ENCODE results near the gene CHST15. TPM values are rescaled to one million over a fixed set of nuclear protein-coding genes. Genes with fewer than 3 reads are reported as not detected.

CHST15 gene
- total RNA-seq, 2 donors from 2014 or later, result 7.5 to 14.9 TPM

DNA sequence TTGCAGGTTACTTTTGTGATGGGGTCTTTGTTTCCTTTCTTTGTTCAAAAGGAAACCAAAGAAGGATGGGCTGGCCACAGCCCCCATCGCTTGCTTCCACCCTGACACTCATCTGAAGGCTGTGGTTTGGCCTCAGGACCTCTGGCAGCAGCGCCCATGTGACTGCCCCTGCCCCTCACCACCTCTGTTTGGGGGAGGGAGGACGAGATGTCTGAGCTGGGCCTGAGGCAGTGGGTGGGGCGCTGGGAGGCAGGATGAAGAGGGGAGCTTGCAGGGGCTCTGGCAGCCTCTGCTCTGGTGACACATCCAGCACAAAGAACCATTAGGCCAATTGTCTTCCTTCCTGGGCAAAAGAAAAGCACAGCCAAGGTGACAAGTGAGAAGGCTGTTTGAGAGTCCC, 15.9 kb upstream of the CHST15 start:
- no peaks in the 10 kb centered on the region for H3K36me3 ChIP-seq (ENCODE audit: control insufficient read depth, insufficient read depth, low read length)
- no peak overlapping the region for H3K4me3 ChIP-seq (ENCODE audit: low read length)
- no peak for DNase-seq
- no peaks in the 10 kb centered on the region for H3K4me1 Mint-ChIP-seq
- no peak overlapping the region for H3K9ac ChIP-seq (ENCODE audit: extremely low read depth, low read length, poor library complexity, severe bottlenecking)
- H3K4me3 Mint-ChIP-seq, result no peak overlapping the region
- H3K4me1 ChIP-seq (ENCODE audit: control insufficient read depth, insufficient read depth, low read length), result no peaks in the 10 kb centered on the region
- H3K27ac ChIP-seq (ENCODE audit: low read depth, low read length), result no peak overlapping the region
- H3K36me3 Mint-ChIP-seq (ENCODE audit: low read depth), result no peaks in the 10 kb centered on the region
- H3K27ac Mint-ChIP-seq, result no peak overlapping the region
- no peaks in the 10 kb centered on the region for H3K9me3 ChIP-seq (ENCODE audit: control insufficient read depth, low read length)
- no peaks in the 10 kb centered on the region for H3K27me3 ChIP-seq (ENCODE audit: control insufficient read depth, insufficient read depth, low read length, poor library complexity, severe bottlenecking)
- WGBS, 2 experiments (ENCODE audit: insufficient coverage in 1 of 2, insufficient read length in 1 of 2), result 75% methylated on average over 4 of the region's 4 CpGs; no CpG with 5 or more reads in 1 of the 2 experiments
- TF ChIP-seq, protein P1, sequence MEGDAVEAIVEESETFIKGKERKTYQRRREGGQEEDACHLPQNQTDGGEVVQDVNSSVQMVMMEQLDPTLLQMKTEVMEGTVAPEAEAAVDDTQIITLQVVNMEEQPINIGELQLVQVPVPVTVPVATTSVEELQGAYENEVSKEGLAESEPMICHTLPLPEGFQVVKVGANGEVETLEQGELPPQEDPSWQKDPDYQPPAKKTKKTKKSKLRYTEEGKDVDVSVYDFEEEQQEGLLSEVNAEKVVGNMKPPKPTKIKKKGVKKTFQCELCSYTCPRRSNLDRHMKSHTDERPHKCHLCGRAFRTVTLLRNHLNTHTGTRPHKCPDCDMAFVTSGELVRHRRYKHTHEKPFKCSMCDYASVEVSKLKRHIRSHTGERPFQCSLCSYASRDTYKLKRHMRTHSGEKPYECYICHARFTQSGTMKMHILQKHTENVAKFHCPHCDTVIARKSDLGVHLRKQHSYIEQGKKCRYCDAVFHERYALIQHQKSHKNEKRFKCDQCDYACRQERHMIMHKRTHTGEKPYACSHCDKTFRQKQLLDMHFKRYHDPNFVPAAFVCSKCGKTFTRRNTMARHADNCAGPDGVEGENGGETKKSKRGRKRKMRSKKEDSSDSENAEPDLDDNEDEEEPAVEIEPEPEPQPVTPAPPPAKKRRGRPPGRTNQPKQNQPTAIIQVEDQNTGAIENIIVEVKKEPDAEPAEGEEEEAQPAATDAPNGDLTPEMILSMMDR (conservative IDR thresholded peaks at IDR 0.05), result no peak
- H3K9me3 Mint-ChIP-seq, result no peaks in the 10 kb centered on the region
- no peaks in the 10 kb centered on the region for H3K27me3 Mint-ChIP-seq (ENCODE audit: insufficient read depth)

DNA sequence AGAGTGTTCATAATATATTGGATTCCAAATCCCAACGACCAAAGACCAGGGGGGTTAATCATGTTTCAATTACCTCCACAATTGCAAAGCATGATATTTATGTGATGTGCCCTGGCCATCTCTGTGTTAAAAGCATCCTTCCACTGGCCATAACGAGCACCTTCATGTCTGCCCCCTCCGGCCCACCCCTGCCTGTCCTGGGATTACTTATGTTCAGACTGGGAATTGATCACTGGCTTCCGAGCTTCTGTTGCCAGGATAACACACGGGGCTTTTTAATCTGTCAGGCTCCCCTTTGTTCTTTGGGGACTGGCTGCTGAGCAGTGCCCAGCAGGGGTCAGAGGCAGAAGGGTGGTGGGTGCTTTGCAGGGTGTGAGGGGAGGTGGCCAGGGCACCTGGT, 13.7 kb upstream of the CHST15 start:
- TF ChIP-seq, protein P1 (conservative IDR thresholded peaks at IDR 0.05), result no peak
- Histone ChIP-seq H3K27ac (ENCODE audit: low read depth, low read length) (no peak overlapping the region), H3K9me3 (ENCODE audit: control insufficient read depth, low read length) (no peaks in the 10 kb centered on the region), H3K4me1 (ENCODE audit: control insufficient read depth, insufficient read depth, low read length) (no peaks in the 10 kb centered on the region), H3K36me3 (ENCODE audit: control insufficient read depth, insufficient read depth, low read length) (no peaks in the 10 kb centered on the region), H3K27me3 (ENCODE audit: control insufficient read depth, insufficient read depth, low read length, poor library complexity, severe bottlenecking) (no peaks in the 10 kb centered on the region), H3K4me3 (ENCODE audit: low read length) (no peak overlapping the region), H3K9ac (ENCODE audit: extremely low read depth, low read length, poor library complexity, severe bottlenecking) (no peak overlapping the region)
- Mint-ChIP-seq H3K4me1 (no peaks in the 10 kb centered on the region), H3K9me3 (no peaks in the 10 kb centered on the region), H3K27ac (no peak overlapping the region), H3K27me3 (ENCODE audit: insufficient read depth) (no peaks in the 10 kb centered on the region), H3K36me3 (ENCODE audit: low read depth) (no peaks in the 10 kb centered on the region), H3K4me3 (no peak overlapping the region)
- no peak for DNase-seq
- WGBS, 2 experiments (ENCODE audit: insufficient coverage in 1 of 2, insufficient read length in 1 of 2), result 79 to 92% methylated on average over 2 to 5 of the region's 5 CpGs

DNA sequence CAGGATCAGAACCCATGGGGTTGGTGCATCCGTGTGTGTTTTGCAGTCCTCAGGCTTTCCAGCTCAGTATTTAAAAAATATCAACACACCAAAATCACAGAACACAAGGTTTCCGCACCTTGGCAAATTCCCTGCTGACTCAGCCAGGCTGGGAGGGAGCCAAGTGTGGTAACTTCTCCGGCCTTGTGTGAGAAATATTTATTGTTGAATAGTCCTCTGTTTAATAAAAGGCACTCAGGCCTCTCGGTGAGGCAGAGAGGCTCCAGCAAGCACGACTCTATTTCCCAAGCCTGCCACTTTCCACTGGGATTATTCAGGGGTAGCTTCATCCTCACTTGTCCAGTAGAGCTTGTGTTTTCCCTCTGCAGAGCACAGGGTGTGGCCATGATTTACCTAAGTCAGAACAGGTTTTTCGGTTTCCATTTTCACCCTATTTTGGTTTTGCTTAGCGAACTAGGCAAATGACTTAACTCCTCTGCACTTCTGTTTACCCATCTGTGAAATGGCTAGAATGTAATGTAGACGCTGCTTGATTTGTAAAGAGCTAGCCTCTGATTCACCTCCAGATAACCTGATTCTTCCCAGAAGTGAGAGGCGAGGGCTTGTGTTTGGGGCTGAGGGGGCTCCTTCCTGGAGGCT, 13.0 kb upstream of the CHST15 start:
- no peaks in the 10 kb centered on the region for H3K9me3 ChIP-seq (ENCODE audit: control insufficient read depth, low read length)
- H3K27me3 Mint-ChIP-seq (ENCODE audit: insufficient read depth), result no peaks in the 10 kb centered on the region
- H3K4me3 ChIP-seq (ENCODE audit: low read length), result no peak overlapping the region
- 74 to 85% methylated on average over 6 to 9 of the region's 9 CpGs for WGBS, 2 experiments (ENCODE audit: insufficient coverage in 1 of 2, insufficient read length in 1 of 2)
- H3K36me3 ChIP-seq (ENCODE audit: control insufficient read depth, insufficient read depth, low read length), result no peaks in the 10 kb centered on the region
- H3K9me3 Mint-ChIP-seq, result no peaks in the 10 kb centered on the region
- H3K4me1 ChIP-seq (ENCODE audit: control insufficient read depth, insufficient read depth, low read length), result no peaks in the 10 kb centered on the region
- H3K4me3 Mint-ChIP-seq, result no peak overlapping the region
- no peak overlapping the region for H3K27ac ChIP-seq (ENCODE audit: low read depth, low read length)
- TF ChIP-seq, protein P1 (conservative IDR thresholded peaks at IDR 0.05), result no peak
- no peaks in the 10 kb centered on the region for H3K36me3 Mint-ChIP-seq (ENCODE audit: low read depth)
- H3K9ac ChIP-seq (ENCODE audit: extremely low read depth, low read length, poor library complexity, severe bottlenecking), result no peak overlapping the region
- no peak for DNase-seq
- no peaks in the 10 kb centered on the region for H3K4me1 Mint-ChIP-seq
- H3K27ac Mint-ChIP-seq, result no peak overlapping the region
- H3K27me3 ChIP-seq (ENCODE audit: control insufficient read depth, insufficient read depth, low read length, poor library complexity, severe bottlenecking), result no peaks in the 10 kb centered on the region
